GM21390 (cell line): Measurements from ENCODE around the gene CADM2.

Experiments used
- ATAC-seq: cut with Tn5 transposase; IDR thresholded peaks from one replicate; pipeline ENCODE4 v1.9.1; 2021; ENCODE audit not compliant: unreplicated experiment

The CADM2 gene

DNA sequence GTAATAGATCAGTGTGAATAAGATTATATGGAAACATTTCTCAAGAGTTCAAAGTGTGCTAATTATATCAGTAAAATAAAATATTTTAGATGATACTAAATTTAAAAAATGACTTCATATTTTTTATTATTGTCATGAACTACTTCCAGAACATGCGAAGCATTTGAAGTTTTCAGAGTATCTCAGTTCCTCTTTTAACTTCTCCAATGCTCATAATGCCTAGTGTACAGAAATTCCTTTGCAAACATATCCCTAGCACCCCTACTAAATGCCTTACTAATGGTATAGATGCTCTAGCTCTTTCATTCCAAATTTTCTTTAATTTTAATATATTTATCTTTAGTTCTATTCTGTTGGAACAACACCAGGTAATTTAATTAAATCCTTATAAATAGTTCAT lies 580.4 kb downstream of the CADM2 start:
- ATAC-seq: no peak

DNA sequence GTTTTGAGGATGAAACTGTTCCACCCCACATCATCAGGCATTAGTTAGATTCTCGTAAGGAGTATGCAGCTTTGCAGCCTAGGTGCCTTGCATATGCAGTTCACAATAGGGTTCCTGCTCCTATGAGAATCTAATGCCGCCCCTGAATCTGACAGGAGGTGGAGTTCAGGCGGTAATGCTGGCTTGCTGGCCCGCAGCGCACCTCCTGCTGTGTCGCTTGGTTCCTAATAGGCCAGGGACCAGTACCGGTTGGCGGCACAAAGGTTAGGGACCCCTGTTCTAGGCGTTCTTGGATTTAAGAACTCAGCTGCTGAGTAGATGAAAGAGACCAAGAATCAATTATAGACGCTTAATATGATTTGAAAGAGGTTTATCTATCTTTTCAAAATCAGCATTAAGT lies 595.4 kb downstream of the CADM2 start:
- ATAC-seq: no peak

DNA sequence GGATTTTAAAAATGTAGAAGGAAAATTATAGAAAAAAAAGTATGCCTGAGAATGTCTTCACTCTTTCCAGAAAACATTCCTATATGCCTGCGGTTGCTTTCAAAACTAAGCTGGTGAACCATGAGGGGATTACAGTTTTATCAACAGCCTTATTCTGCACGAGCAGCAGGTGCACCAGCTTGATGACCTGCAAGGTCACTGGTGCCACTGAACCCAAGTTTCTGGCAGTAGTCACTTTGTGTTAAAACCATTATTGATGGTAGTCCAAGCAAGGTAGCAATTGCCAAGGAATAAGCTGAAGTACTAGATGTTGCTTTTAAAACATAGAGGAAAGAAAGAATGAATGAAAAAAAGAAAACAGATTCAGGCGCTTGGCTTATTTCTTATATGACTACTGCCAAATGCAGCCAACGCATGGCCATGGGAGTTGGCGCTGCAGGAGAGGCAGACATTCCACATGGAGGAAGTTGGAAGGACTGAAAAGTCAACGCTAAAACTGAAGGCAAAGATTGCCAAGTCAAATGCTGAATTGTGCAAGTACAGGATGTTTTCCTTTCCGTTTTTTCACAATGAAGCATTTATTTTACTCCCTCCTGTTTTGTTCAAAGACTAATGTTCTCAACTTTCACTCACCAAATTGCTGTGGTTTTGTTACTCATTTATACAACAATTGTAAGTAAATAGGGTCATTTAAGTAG lies 601.4 kb downstream of the CADM2 start:
- no peak for ATAC-seq

DNA sequence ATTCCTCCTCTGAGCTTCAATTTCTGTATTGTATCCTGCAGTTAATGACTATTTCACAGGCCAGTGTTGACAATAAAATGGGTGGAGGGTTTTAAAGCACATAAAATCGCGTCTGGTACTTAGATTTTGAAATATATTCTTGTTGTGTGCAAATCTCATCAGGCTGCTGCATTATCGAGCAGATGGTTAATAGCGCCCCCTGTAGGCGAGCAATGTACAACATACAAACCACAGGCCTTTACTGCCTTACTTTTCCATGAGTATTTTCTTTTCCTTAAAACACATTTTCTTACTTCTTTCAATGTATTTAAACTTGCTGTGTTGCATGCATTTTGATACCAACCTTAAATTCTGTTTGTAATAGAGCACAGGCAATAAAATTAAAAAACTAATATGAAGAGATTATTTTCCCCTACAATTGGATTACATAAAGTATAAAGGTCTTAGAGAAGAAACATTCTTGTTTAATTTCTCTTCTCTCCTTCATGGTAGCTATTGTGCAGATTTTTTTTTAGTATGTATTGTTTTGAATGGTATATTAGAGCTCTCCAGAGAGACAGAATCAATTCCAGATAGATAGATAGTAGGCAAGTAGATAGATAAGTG lies 608.4 kb downstream of the CADM2 start:
- ATAC-seq: peak; percentile 81

DNA sequence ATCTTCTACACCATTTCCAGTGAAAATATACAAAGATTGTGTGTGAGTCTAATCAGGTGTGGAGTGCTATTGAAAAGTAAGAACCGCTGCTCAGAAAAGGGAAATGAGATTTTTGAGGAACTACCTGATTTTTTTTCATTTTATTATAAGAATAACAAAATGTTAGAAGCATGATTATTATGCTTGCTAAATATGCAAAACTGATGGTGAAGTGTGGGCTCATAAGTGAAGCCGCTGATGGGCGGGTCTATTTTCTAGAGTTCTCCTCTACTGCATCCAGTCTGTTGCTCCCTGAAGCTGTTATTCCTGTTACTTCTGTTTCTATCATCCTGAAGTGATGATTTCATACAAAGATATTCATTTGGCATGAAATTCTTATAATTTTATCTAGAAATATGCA lies 612.0 kb downstream of the CADM2 start:
- no peak for ATAC-seq

DNA sequence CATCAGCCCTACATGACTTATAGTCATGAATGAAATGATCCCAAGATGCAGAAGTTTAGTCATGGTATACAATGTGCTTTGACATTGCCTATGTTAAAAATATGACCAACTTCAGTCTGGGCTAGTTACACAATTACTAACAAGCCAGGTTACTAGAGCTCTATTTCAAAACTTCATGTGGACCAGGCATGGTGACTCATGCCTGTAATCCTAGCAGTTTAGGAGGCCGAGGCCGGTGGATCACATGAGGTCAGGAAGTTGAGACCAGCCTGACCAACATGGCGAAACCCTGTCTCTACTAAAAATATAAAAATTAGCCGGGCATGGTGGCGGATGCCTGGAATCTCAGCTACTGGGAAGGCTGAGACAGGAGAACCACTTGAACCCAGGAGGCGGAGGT lies 613.0 kb downstream of the CADM2 start:
- ATAC-seq: no peak

DNA sequence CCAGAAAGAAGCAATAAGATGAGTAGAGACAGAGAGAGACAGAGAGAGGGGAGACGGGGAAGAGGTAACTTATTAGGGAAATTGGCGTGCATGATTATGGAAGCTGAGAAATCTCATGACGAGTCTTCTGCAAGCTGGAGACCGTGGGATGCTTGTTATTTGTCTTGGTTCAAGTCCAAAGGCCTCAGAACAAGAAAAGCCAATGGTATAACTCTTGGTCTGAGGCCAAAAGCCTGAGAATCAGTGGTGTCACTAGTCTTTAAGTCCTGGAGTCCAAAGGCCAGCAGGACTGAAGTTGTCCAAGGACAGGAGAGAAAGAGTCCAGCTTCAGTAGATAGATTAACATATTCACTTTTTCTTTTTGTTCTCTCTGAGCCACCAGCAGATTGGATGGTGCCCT lies 613.6 kb downstream of the CADM2 start:
- no peak for ATAC-seq

DNA sequence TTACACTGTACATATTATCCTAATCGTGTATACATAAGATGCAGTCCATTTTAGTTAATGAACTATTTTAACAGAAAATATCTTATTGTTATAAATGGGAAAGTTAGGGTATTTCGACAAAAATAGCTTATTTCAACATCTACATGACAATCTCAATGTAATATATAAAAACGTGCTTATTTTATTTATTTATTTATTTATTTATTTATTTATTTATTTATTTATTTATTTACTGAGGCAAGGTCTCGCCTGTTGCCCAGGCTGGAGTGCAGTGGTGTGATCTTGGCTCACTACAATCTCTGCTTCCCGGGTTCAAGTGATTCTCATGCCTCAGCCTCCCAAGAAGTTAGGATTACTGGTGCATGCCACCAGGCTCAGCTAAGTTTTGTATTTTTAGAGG lies 614.2 kb downstream of the CADM2 start:
- no peak for ATAC-seq

DNA sequence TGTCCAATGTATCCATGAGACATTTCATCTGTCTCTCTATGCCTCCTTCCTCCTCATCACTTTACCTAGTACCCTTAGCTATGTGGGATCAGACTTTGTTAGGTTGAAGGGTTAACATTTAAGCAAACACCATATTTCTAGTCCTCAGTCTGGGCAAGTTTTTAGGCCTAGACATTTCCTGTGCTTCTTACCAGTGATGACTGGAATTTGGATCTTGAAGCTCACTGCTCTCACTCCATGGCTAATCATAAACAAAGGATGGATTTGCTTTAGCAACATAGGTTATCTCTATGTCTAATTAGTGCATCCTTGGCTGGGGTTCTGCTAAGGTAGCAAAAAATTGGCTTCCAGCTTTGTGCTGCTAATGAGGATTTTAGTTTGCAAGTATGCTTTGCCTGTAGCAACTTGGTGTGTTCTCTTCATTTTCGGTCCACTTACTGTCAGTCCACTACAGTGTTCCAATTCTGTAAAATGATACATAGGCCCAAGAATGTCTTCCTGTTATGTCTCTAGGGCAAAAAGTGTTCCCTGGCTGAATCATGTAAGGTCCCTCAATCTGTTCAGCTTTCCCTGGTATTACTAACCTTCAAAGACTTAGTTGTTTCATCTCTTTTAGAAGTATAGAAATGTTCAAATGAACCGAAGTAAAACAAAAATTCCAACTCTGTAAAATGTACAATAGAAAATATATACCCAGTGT lies 615.4 kb downstream of the CADM2 start:
- ATAC-seq: no peak

DNA sequence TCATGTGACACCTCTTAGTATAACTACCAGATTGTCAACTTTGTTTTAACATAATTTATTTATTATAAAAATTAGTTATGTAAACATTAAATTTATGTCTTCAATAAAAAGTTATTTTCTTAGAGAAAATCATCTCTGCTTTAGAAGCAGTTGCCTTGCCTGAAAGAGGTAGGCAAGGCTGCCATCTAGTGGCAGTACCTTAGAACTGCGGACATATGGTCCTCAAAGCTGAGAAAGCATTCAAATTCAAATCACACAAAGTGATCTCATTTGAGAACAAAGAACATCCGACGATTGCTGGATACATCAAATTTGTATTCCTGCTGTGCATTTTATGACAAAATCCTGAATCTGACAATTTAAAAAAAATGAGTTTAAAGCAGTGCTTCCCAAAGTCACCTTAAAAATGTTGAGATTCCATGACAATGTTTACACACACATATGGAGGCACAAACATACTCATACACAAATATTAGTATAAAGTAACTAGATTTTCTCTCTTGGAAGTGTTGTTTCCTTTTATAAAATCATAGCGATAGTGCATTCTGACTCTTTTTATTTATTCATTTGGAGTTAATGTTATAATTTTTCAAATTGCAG lies 617.4 kb downstream of the CADM2 start:
- ATAC-seq: peak; percentile 90

DNA sequence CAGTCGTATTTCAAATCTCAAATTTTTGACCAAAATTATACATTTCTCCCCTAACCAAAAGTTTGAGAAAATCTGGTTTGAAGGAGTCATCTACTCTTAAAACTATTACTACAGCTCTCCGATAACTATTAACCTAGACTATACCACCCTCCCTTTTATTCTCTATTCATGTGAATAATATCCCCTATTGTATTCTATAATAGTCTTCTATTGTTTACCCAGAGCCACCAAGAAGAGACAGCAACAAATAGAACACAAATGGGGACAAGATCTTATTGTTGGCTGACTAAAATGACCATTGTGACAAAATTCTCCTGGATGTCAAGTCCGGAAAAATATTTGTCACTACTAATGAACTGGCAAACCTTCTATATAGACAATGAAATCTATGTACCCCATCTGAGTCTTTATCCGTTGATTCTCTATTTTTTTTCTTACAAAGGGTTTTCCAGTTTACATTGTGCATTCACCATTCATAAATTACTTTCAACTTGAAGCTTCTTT lies 618.0 kb downstream of the CADM2 start:
- ATAC-seq: no peak

DNA sequence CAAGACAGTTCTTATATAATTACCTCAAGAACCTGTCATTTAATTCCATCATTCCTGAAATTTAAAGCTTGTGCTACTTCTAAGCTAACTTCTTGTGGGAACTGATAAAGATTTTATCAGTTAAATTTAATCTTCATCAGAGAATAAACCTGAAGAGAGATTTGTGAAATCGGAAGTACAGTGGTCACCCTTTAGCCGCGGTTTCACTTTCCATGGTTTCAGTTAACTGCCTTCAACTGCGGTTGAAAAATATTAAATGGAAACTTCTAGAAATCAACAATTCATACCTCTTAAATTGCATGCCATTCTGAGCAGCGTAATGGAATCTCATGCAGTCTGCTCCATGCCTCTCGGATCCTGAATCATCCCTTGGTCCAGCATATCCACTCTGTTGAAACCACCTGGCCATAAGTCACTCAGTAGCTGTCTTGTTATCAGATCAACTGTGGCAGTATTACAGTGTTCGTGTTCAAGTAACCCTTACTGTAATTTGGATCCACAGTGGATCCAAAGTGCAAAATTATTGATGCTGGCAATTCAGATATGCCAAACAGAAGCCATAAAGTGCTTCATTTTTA lies 626.1 kb downstream of the CADM2 start:
- no peak for ATAC-seq

DNA sequence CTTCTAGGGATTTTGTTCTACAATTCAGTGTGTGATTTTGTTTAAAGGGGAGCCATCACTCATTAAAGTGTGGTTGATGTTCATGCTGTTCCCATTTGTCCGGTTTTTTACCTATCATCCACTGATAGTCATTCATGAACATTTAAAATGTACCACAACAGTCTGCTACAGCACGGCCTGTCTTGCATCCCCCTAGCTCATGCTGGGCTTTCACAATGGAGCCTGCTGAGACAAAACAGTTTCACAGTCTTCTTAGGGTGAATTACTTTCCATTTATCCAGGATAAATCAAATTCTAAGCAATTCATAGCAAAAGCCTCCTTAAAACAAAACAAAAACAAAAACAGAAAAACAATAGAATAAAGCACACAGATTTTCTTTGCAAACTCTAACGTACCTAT lies 627.2 kb downstream of the CADM2 start:
- ATAC-seq: no peak

DNA sequence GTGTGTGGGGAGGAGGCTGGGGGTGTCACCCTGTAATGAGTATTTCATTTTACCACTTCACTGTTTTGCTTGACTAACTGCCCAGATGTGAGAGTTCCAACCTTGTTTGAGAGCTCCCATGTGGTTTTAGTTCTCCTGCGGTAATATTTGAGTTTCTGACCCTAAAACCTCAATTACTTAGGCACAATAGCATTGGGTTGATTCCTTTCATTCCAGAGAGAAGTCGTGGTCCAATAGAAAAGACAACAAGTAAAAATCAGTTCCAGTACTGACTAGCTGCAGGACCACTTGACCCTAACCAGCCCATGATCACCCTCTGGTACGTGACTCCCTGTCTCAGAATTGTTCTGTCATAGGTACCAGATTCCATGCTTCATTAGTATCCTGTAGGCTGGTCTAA lies 630.4 kb downstream of the CADM2 start:
- no peak for ATAC-seq

DNA sequence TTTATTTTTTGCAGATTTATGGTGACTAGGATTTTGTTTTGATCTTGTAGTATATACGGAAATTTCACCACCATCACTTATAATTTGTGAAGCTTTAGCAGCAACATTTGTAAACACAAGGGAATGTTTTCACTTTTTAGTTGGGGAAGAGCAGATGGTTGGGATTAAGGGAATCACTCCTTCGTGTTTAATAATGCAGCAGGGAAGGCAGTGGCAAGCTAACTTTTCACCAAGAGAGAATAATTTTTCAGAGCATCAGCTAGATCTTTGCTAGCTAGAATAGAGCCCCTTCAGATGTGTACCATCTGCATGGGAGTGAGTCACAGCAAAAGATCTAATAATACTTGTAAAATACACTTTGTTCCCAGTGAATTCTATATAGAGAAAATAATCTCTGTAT lies 632.7 kb downstream of the CADM2 start:
- ATAC-seq: no peak

DNA sequence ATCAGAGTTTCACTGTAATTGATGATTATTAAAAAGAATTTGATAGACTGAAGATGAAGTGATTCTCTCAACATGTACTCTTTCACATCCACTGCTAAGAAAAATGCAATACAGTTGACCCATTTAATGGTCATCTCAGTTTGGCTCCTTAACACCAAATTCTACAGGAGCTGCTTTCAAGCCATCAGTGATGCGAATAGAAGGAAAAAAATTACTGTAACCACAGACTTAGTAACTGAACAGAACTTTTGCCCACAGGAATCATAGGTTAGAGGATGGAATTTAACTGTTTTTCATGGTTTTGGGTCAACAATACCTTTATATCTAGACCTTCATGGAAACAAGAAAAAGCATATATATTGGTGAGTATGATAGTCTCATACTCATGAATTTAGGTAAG lies 633.5 kb downstream of the CADM2 start:
- no peak for ATAC-seq

DNA sequence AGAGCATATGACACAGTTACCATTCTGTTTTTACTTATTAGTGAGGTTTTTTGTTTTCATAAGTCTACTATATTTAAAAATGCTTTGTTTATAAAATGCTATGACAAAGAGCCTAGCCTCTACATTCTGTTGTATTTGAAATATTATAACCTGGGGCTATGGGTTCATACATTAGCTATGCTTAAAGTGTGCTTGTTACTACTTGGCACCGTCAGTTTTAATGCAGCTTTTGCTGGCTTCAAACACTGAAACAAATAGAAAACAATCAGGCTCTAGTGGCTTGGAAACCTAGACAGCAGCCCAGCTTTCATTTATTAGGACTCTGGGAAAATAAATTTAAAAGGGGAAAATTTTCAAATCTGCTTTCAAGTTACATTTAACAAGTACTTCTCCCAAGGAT lies 635.9 kb downstream of the CADM2 start:
- ATAC-seq: no peak

DNA sequence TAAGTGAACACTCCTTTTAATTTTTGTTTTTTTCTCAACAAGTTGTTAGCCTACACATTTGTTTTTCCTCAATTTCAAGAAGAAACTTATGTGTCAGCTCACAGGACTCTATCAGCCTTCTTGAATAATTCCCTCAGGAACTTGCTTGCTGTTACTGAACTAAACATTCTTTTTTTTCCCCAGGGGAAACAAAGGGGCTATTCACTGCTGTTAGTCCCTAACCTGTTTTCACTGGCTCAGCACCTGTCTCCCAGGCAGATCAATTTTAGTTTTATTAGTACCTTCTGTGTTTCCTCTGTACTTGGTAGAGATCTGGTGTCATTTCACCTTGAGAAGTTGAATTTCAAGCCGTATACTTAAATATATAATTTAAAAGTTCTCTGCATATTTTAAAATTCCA lies 644.6 kb downstream of the CADM2 start:
- no peak for ATAC-seq

DNA sequence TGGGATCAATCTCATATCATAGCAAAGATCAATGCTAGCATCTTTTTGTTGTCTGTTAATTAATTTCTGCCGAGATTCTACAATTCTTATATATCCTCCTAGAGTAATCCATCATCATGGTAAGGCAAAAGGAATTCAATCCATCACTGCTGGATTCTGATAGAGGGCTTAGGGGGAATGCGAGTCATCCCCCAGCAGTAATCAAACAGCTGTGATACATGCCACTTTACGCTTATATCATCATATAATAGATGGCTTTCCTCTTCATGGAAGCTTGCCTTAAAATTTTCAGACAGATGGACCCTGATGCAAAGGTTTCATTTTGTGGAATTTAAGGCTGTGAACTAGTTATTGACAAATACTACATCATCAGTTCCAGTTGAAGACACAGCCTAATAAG lies 645.9 kb downstream of the CADM2 start:
- ATAC-seq: no peak

DNA sequence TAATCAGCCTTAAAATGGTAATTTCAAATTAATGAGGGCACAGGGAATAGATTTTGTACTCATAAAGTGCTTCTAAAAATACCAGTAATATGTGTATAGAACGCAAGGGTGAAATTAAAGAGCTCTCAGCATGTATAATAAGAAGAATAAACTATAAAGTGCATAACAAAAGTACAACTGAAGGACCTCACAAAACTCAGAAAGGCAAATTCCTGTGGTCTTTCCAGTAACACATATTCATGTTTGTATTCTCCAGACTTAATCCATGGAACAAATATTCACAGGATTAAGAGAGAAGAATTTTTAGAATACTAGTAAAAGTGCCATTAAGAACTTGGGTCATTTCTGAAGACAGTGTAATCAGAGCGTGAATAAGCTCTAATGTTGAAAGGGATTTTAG lies 646.3 kb downstream of the CADM2 start:
- no peak for ATAC-seq

DNA sequence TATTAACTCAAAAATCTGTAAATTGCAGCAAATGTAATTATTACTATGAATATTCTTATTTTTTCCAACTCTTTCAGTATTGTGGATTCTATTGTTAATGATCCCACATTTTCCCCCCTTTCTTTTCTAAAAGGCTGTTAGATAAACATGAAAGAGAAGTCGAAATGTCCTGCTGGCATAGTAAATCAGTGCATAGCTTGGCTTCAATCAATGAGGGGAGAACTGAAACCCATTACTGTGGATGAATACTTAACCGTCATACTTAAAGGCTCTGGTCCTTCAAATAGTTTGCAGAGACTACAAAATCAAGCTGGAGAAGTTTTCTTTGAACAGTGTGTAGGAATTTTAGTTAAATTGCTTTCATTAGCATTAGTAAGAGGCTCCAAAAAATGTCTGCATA lies 667.9 kb downstream of the CADM2 start:
- ATAC-seq: no peak

DNA sequence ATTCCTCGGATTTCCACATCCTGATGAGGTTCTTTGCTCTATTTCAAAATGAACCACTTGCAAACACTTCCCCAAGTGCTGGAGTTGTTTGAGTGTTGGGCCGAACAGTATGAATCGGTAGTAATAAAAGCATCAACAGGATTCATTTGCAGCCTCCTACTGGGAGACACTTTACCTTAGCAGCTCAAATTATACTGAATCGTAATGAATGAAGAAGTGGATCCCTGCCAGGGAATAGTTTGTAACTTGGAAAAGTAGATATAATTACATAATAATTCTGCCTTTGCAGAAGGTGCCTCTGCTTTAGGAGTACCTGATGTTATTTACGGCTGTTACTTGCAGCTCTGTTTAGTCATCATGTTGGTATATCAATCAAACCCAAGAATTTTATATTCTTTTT lies 669.1 kb downstream of the CADM2 start:
- ATAC-seq: no peak
